GM12891 (cell line): ENCODE data around the gene CDYL2.

Source experiments
- DNase-seq: peaks from one replicate; pipeline ENCODE4 v3.0.0; 2011; ENCODE audit warnings: low spot score; ENCODE audit not compliant: insufficient read length
- FAIRE-seq: peaks from 2 replicates; lab custom pipeline; 2011; peaks lifted over from hg19 to GRCh38; lab: Jason Lieb, UNC
- PAX5 ChIP-seq: IDR thresholded peaks from 2 replicates; pipeline ENCODE4 v1.6.1; 2011; ENCODE audit warnings: low read length, moderate library complexity, mild to moderate bottlenecking; ENCODE audit not compliant: insufficient read depth, severe bottlenecking
- POLR2A ChIP-seq: IDR thresholded peaks from 2 replicates; pipeline ENCODE4 v1.6.1; 2011; ENCODE audit warnings: low read depth, low read length, control low read depth
- POLR2AphosphoS5 ChIP-seq: IDR thresholded peaks from 2 replicates; pipeline ENCODE4 v1.6.1; 2011; ENCODE audit warnings: low read depth, low read length, control low read depth
- POU2F2 ChIP-seq: IDR thresholded peaks from 2 replicates; pipeline ENCODE4 v1.6.1; 2011; ENCODE audit warnings: low read depth, mild to moderate bottlenecking, control low read depth, low read length, moderate library complexity
- SPI1 ChIP-seq: IDR thresholded peaks from 2 replicates; pipeline ENCODE4 v1.6.1; 2011; ENCODE audit warnings: low read depth, low read length, control low read depth
- TAF1 ChIP-seq: IDR thresholded peaks from 2 replicates; pipeline ENCODE4 v1.6.1; 2011; ENCODE audit warnings: low read depth, low read length, control low read depth

The CDYL2 gene

GRCh38 chr16:80812593-80812992 lies 8.2 kb upstream of the CDYL2 start:
- no peak for TF ChIP-seq POLR2A
- DNase-seq (no peak), FAIRE-seq (no peak)

DNA sequence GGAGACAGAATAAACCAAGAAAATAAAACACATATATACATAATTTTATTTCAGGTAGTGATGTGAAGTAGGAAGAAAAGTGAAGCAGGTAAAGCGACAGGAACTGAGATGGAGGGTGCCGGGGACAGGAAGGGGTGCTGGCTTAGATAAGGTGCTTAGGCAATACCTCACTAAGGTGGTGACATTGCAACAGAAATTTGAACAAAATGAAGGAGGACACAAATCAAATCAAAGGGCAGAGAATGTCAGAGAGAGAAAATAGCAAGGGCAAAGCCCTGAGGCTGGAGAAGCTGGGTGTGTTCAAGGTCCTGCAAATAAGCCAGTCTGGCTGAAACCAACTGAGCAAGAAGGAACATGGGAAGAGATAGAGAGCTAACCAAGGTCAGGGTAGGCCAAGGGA lies 5.0 kb upstream of the CDYL2 start:
- DNase-seq: no peak
- TF ChIP-seq POLR2AphosphoS5 (no peak), POU2F2 (no peak), POLR2A (no peak), PAX5 (no peak), SPI1 (no peak), TAF1 (no peak)

GRCh38 chr16:80807906-80808305 lies 3.5 kb upstream of the CDYL2 start:
- TF ChIP-seq TAF1 (no peak), PAX5 (no peak), POLR2AphosphoS5 (no peak), POLR2A (no peak), POU2F2 (no peak), SPI1 (no peak)
- no peak for FAIRE-seq
- DNase-seq: no peak

More for the DNA sequence above, 5.0 kb upstream of the CDYL2 start:
- FAIRE-seq: no peak

- no peak for TF ChIP-seq POU2F2
- no peak for TF ChIP-seq POLR2A
- TF ChIP-seq TAF1: no peak
- DNase-seq (no peak), FAIRE-seq (peak; percentile 5)
Measured at GRCh38 chr16:80806927-80807340, 2.5 kb upstream of the CDYL2 start.

DNA sequence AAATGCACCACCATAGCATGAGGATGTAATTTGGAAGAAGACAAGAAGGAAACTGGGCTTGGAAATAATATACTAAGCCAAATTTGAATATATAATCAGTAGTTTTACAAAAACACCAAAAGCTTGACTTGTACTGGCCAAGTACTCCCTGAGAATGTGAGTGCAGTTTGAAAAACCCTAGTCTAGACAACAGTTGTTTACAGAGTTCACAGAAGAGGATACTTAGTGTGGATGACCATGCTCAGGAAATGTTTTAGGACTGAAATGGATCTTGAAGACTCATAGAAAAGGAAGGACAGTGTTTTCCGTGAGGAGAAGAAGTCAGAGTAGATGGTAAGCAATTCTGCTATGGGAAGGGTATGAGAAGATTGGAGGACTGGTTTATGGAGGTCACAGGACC lies 1.9 kb upstream of the CDYL2 start:
- FAIRE-seq (no peak), DNase-seq (no peak)
- TF ChIP-seq POLR2A (no peak), POU2F2 (no peak), PAX5 (no peak), POLR2AphosphoS5 (no peak), TAF1 (no peak), SPI1 (no peak)

DNA sequence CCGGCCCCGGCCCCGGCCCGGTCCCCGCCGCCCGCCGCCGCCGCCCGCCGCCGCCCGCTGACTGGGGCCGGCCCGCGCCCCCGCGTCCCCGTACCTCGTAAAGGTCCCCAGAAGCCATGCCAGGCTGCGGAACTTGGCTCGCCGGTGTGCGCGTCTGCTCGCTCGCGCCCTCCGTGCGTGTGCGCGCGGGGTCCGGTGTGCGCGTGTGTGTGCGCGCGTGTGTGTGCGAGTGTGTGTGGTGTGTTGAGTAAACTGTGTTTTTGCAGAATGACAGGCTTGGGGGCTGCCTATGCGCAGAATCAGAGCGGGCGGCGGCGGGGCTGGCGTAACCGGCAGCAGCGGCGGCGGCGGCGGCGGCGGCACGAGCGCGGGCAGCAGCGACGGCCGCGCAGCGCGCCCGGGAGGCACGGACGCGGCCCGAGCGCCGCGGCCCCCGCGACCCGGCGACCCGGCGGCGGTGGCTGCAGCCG lies 307 bp downstream of the CDYL2 start:
- peak; percentile 74 for FAIRE-seq
- TF ChIP-seq TAF1 (no peak), SPI1 (no peak), POLR2A (0 out of 2 replicates have a peak, but pooled peaks have one; percentile 25), POLR2AphosphoS5 (no peak)
- peak; percentile 43 for DNase-seq

DNA sequence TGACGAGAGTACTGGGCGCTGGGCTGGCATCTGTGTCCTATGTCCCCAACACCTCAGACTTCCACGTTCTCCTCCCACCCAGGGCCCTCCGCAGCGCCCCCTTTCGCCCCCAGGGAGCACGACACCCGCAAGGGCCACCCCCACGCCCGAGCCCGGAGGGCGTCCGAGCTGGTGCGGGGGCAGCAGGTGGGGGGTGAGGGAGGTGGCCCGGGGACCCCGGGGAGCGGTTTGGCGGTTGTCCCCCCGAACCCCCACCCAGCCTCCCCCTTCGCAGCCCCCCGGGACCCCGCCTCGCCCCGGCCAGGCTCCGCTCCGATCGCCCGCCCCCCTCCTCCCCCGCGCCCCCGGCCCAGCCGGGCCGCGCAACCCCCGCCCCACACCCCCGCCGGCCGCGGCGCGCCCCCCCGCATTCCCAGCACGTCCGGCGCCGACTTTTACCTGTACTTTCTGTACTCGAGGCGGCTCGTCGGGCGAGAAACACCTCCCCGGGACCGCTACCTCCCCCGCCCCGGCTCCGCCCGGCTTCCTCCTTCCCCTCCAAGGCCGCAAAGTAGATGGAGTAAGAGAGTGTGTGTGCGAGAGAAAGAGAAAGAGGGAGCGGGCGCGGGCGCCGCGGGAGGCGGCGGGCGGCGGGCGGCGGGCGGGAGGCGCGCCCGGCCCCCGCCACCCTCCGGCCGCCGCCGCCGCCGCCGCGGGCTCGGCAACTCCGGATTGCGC lies 901 bp downstream of the CDYL2 start:
- TF ChIP-seq PAX5 (no peak), POU2F2 (no peak), POLR2AphosphoS5 (no peak), POLR2A (no peak), SPI1 (no peak), TAF1 (no peak)
- FAIRE-seq (peak; percentile 92), DNase-seq (peak; percentile 53)

DNA sequence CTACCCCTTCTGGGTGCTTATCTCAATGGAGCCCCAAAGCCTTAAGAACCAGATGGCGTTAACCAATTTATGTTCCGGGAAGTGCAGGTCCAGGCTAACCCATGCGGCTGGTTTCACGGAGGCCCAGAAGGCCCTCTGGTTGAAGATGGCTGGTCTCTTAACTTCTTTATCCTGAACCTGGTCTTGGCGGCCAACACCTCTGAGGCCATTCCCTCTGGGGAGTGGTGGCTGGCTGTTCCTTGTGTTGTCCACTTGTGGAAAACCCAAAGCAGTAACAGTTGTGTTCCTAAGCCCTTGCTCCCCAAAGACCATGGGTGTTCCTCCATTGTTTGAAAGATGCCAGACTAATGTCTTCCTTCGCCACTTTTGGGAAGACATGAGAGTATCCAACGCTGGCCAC lies 1.5 kb downstream of the CDYL2 start:
- DNase-seq (no peak), FAIRE-seq (no peak)
- TF ChIP-seq SPI1 (no peak), POU2F2 (no peak), PAX5 (no peak), TAF1 (no peak), POLR2A (no peak), POLR2AphosphoS5 (no peak)

- DNase-seq (no peak), FAIRE-seq (no peak)
- TF ChIP-seq PAX5: no peak
- no peak for TF ChIP-seq TAF1
- TF ChIP-seq POLR2A: no peak
- no peak for TF ChIP-seq POU2F2
- no peak for TF ChIP-seq POLR2AphosphoS5
- no peak for TF ChIP-seq SPI1
Measured at GRCh38 chr16:80802138-80802537, 2.3 kb downstream of the CDYL2 start.

DNA sequence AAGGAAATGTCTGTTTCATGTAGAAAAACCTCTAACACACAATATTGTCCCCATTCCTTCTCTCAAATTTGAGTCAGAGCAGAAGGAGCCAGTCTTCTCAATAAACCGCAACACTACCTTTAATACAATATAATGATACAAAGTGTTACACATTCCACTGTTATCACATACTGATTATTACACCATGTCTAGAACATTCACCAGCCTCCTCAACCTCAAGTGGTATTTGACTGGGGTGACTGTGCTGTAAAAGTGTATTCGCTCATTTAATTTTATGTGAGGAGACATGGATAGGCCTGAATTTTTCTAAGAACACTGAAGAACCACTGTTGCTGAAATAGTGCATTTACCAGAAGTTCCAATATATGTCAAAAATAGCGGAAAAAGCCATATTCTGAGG lies 10.3 kb downstream of the CDYL2 start:
- no peak for DNase-seq
- FAIRE-seq: no peak
- TF ChIP-seq POLR2AphosphoS5 (no peak), TAF1 (no peak)
